ENCODE data around the gene MALRD1.

DNA sequence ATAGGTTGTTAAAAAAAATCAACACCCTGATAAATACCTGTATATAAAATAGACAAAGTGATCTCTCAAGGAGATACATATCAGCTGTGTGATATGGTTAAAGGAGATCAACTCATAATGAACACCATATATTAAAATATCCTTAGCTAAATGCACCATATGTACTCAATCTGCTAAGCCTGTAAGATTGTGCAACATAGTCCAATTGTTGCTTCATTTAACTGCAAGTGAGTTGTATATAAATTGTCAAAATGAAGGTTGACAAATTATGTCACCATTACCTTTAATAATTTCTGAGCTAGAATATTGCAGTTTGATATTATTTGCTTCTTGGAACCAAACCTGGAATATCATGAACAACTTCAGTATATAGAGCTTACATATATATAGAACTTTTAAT is 283.7 kb downstream of the MALRD1 start:
- TF ChIP-seq TAF1 (IDR thresholded peaks at IDR 0.05; ENCODE audit: borderline replicate concordance, insufficient read depth, low read length) (no peak), POLR2AphosphoS5 (IDR thresholded peaks at IDR 0.05; ENCODE audit: low read depth, low read length) (no peak), SIN3A (IDR thresholded peaks at IDR 0.05; ENCODE audit: borderline replicate concordance, insufficient read depth, low read length) (no peak)
- TF ChIP-seq, protein P1, sequence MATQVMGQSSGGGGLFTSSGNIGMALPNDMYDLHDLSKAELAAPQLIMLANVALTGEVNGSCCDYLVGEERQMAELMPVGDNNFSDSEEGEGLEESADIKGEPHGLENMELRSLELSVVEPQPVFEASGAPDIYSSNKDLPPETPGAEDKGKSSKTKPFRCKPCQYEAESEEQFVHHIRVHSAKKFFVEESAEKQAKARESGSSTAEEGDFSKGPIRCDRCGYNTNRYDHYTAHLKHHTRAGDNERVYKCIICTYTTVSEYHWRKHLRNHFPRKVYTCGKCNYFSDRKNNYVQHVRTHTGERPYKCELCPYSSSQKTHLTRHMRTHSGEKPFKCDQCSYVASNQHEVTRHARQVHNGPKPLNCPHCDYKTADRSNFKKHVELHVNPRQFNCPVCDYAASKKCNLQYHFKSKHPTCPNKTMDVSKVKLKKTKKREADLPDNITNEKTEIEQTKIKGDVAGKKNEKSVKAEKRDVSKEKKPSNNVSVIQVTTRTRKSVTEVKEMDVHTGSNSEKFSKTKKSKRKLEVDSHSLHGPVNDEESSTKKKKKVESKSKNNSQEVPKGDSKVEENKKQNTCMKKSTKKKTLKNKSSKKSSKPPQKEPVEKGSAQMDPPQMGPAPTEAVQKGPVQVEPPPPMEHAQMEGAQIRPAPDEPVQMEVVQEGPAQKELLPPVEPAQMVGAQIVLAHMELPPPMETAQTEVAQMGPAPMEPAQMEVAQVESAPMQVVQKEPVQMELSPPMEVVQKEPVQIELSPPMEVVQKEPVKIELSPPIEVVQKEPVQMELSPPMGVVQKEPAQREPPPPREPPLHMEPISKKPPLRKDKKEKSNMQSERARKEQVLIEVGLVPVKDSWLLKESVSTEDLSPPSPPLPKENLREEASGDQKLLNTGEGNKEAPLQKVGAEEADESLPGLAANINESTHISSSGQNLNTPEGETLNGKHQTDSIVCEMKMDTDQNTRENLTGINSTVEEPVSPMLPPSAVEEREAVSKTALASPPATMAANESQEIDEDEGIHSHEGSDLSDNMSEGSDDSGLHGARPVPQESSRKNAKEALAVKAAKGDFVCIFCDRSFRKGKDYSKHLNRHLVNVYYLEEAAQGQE (IDR thresholded peaks at IDR 0.05; ENCODE audit: insufficient read depth in 1 of 2, low read depth in 2 of 2, low read length in 2 of 2) = no peak

Data from PFSK-1 (cell line).